Ishikawa (cell line): ENCODE data around the gene KAT7.

Source experiments
- CREB1 ChIP-seq: IDR thresholded peaks from 2 replicates; pipeline ENCODE4 v1.6.1; 2012; ENCODE audit warnings: low read depth
- EP300 ChIP-seq: IDR thresholded peaks from 2 replicates; pipeline ENCODE4 v1.6.1; 2012; ENCODE audit warnings: borderline replicate concordance
- TAF1 ChIP-seq: IDR thresholded peaks from 2 replicates; pipeline ENCODE4 v1.6.1; 2012; ENCODE audit warnings: low read depth, mild to moderate bottlenecking
- TCF12 ChIP-seq: IDR thresholded peaks from 2 replicates; pipeline ENCODE4 v1.6.1; 2012; ENCODE audit warnings: low read depth
- ZBTB7A ChIP-seq: IDR thresholded peaks from 2 replicates; pipeline ENCODE4 v1.6.1; 2012; ENCODE audit warnings: low read depth

DNA sequence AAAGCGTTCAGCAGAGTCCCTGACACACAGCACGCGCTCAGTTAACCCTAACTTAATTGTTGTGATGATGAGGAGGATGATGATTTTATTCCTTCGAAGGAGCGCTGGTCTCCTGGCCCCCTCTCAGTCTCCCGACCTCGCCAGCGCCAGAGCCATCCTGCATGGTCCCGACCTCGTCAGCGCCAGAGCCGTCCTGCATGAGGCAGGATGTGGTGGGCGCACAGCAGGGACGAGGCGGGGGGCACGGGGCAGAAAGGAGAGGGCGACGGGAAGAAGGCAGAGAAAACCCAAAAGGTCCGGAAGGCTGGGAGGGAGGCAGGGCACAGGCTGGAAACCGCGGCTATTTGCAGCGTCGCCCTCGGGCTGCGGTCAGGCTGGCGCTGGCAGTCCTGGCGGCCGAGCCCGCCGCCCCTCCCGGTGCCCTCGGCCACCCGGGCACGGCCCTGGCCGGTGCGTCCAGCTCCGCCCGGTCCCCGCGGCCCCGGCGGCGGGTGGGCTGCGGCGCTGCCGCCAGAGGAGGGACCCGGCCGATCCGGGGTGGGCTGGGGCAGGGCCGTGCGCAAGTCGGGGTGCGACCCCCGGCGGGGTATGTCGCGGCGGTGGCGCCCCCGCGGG, 62.4 kb downstream of the KAT7 start:
- TF ChIP-seq EP300: no peak
- no peak for TF ChIP-seq TCF12
- TF ChIP-seq CREB1: no peak
- TF ChIP-seq ZBTB7A: no peak
- TF ChIP-seq TAF1: no peak
